Neural cell (in vitro differentiated cells): ENCODE measurements around the gene MRPL50.

Experiments
- EZH2 ChIP-seq: fragments of 200-600, 300-800 bp; shearing (Covaris generic), sonication (generic); IDR thresholded peaks from 2 replicates; pipeline ENCODE4 v1.6.1; 2014; ENCODE audit warnings: antibody characterized with exemption, low read length, borderline replicate concordance, mild to moderate bottlenecking; ENCODE audit not compliant: insufficient read depth, poor library complexity, severe bottlenecking
- POLR2AphosphoS5 ChIP-seq: IDR thresholded peaks from 2 replicates; pipeline ENCODE4 v1.6.1; 2012
- RAD21 ChIP-seq: fragments of 450-650 bp; conservative IDR thresholded peaks from 2 replicates; pipeline ENCODE4 v1.6.1; 2014; ENCODE audit warnings: antibody characterized with exemption, mild to moderate bottlenecking, moderate library complexity
- SMC3 ChIP-seq: fragments of 450-650 bp; conservative IDR thresholded peaks from 2 replicates; pipeline ENCODE4 v1.6.1; 2014; ENCODE audit warnings: antibody characterized with exemption, mild to moderate bottlenecking, moderate library complexity; ENCODE audit not compliant: poor library complexity
- TF ChIP-seq, protein P1 (sequence below): fragments of 450-650 bp; IDR thresholded peaks from 2 replicates; pipeline ENCODE4 v1.5.1; 2014; ENCODE audit warnings: antibody characterized with exemption, mild to moderate bottlenecking, moderate library complexity; ENCODE audit not compliant: poor library complexity, severe bottlenecking
- TF ChIP-seq, protein P2 (sequence below): IDR thresholded peaks from 2 replicates; pipeline ENCODE4 v1.6.1; 2012; ENCODE audit warnings: borderline replicate concordance

DNA sequence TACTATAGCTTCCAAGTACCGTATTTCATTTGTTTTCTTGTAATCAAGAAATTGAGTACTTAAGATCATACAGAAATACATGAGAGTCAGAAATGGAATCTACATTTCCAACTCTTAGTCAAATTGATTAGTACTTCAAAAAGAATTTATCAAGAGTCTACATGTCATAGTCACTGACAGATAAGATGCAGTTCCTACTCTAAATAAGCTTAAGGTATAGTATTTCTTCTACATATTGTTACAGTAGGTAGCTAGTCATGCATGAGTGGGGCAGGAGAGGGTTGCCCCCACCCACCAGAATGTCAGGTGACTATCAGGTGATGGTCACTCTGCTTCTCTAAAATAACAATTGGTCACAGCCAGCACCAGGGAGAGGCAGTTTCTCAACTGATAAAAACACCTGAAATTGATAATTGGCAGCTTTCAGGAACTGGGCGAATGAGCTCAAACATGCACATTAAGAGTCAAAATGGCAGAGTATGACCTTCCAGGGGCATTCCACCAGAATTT is 16.5 kb downstream of the MRPL50 start:
- TF ChIP-seq, protein P1, sequence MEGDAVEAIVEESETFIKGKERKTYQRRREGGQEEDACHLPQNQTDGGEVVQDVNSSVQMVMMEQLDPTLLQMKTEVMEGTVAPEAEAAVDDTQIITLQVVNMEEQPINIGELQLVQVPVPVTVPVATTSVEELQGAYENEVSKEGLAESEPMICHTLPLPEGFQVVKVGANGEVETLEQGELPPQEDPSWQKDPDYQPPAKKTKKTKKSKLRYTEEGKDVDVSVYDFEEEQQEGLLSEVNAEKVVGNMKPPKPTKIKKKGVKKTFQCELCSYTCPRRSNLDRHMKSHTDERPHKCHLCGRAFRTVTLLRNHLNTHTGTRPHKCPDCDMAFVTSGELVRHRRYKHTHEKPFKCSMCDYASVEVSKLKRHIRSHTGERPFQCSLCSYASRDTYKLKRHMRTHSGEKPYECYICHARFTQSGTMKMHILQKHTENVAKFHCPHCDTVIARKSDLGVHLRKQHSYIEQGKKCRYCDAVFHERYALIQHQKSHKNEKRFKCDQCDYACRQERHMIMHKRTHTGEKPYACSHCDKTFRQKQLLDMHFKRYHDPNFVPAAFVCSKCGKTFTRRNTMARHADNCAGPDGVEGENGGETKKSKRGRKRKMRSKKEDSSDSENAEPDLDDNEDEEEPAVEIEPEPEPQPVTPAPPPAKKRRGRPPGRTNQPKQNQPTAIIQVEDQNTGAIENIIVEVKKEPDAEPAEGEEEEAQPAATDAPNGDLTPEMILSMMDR = no peak
- TF ChIP-seq, protein P2, sequence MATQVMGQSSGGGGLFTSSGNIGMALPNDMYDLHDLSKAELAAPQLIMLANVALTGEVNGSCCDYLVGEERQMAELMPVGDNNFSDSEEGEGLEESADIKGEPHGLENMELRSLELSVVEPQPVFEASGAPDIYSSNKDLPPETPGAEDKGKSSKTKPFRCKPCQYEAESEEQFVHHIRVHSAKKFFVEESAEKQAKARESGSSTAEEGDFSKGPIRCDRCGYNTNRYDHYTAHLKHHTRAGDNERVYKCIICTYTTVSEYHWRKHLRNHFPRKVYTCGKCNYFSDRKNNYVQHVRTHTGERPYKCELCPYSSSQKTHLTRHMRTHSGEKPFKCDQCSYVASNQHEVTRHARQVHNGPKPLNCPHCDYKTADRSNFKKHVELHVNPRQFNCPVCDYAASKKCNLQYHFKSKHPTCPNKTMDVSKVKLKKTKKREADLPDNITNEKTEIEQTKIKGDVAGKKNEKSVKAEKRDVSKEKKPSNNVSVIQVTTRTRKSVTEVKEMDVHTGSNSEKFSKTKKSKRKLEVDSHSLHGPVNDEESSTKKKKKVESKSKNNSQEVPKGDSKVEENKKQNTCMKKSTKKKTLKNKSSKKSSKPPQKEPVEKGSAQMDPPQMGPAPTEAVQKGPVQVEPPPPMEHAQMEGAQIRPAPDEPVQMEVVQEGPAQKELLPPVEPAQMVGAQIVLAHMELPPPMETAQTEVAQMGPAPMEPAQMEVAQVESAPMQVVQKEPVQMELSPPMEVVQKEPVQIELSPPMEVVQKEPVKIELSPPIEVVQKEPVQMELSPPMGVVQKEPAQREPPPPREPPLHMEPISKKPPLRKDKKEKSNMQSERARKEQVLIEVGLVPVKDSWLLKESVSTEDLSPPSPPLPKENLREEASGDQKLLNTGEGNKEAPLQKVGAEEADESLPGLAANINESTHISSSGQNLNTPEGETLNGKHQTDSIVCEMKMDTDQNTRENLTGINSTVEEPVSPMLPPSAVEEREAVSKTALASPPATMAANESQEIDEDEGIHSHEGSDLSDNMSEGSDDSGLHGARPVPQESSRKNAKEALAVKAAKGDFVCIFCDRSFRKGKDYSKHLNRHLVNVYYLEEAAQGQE = no peak
- TF ChIP-seq EZH2 = no peak
- no peak for TF ChIP-seq RAD21
- no peak for TF ChIP-seq SMC3
- TF ChIP-seq POLR2AphosphoS5 = no peak
